Measurements from ENCODE around the gene KIF25. TPM values are rescaled to one million over a fixed set of nuclear protein-coding genes. Genes with fewer than 3 reads are reported as not detected.

KIF25 gene
- total and polyA plus RNA-seq, 8 donors = 0.63 to 14.8 (median 12.2) TPM

DNA sequence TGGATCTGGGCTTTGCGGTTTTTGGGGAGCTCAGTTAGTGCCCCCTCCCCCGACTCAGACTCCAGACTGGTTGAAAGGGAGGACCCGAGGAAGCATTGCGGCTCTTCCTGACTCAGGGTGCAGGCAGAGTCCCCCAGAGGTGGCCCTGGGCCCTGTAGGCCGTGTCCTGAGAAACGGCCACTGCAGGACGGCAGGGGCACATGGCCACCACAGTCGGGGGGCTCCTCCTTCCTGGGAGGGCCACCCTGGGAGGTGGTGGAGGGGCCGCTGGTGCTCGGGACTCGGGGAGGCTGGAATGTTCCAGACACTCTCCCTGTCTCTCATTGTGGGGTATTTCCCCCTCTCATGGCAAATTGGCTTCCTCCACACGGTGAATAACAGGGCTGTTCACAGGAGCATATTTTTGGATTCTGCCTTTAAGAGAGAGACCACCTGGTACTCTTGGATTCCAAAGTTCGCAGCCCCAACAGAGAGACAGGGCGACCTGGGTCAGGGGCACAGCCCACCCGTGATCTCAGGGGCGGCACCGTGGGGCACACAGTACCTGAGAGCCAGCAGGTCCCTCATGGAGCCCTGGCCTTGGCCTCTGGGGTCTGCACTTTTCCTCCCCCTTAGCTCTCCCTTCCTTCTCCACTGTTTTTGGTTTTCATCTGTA, 45.8 kb downstream of the KIF25 start:
- Histone ChIP-seq H3K4me3 (no peak overlapping the region), H3K4me1 (peaks cover 0 to 3% of the 10 kb centered on the region in 2 donors), H3K36me3 (no peaks in the 10 kb centered on the region), H3K27me3 (no peaks in the 10 kb centered on the region), H3K9me3 (peaks cover 0 to 54% of the 10 kb centered on the region in 2 donors), H3K27ac (no peak overlapping the region)
- ATAC-seq (no peak), DNase-seq (peak in 1 of 4 donors; percentile 19)
- TF ChIP-seq, protein P1, sequence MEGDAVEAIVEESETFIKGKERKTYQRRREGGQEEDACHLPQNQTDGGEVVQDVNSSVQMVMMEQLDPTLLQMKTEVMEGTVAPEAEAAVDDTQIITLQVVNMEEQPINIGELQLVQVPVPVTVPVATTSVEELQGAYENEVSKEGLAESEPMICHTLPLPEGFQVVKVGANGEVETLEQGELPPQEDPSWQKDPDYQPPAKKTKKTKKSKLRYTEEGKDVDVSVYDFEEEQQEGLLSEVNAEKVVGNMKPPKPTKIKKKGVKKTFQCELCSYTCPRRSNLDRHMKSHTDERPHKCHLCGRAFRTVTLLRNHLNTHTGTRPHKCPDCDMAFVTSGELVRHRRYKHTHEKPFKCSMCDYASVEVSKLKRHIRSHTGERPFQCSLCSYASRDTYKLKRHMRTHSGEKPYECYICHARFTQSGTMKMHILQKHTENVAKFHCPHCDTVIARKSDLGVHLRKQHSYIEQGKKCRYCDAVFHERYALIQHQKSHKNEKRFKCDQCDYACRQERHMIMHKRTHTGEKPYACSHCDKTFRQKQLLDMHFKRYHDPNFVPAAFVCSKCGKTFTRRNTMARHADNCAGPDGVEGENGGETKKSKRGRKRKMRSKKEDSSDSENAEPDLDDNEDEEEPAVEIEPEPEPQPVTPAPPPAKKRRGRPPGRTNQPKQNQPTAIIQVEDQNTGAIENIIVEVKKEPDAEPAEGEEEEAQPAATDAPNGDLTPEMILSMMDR (IDR thresholded peaks at IDR 0.05) = no peak
- intact Hi-C loops (cut with DNase I) = no loop called here

DNA sequence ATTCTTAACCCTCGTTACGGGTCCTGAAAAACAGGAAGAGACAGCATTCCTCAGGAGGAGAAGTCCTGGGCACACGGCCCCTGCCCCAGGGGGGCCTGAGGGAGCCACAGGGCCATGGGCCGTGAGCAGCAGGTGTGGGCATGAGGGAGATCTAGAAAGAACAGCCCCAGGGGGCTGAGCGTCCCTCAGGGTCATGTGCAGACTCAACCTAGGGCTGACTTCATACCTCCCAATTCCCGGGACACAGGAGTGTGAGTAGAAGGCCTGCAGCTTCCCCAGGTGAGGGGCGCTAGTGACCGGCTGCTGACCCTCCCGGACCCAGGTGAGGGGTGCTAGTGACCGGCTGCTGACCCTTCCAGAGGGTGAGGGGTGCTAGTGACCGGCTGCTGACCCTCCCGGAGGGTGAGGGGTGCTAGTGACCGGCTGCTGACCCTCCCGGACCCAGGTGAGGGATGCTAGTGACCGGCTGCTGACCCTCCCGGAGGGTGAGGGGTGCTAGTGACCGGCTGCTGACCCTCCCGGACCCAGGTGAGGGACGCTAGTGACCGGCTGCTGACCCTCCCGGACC, 46.5 kb downstream of the KIF25 start:
- Histone ChIP-seq H3K4me3 (no peak overlapping the region), H3K9me3 (peaks cover 0 to 50% of the 10 kb centered on the region in 2 donors), H3K27ac (no peak overlapping the region), H3K27me3 (no peaks in the 10 kb centered on the region), H3K4me1 (peaks cover 0 to 3% of the 10 kb centered on the region in 2 donors), H3K36me3 (no peaks in the 10 kb centered on the region)
- intact Hi-C loops (cut with DNase I) = no loop called here
- TF ChIP-seq, protein P1 (IDR thresholded peaks at IDR 0.05) = no peak
- DNase-seq = peak in 1 of 4 donors; percentile 17
- no peak for ATAC-seq

DNA sequence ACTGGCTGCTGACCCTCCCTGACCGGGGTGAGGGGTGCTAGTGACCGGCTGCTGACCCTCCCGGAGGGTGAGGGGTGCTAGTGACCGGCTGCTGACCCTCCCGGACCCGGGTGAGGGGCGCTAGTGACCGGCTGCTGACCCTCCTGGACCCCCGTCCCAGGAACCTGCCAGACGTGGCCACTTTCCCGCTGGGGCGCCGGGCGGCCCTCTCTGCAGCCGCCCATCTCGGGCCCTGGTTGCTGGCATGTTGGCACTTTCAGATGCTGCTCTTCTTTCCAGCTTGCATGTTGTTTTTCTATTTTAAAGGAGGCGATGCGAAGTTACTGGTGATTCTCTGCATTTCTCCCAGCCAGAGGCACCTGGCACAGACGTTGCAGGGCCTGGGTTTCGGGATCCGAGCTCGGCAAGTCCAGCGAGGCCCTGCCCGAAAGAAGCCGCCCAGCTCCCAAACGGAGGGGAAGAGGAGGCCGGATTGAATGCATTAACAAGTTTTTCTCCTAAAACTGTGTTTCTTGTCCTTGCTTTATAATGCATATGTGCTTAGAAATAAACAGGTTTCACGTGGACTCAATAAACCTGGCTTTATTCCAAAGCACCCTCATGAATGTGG, 47.2 kb downstream of the KIF25 start:
- H3K4me1 ChIP-seq = peaks cover 0 to 3% of the 10 kb centered on the region in 2 donors
- peak in 1 of 4 donors; percentile 22 for DNase-seq
- H3K27ac ChIP-seq = no peak overlapping the region
- H3K4me3 ChIP-seq = no peak overlapping the region
- TF ChIP-seq, protein P1 (IDR thresholded peaks at IDR 0.05) = no peak
- no peaks in the 10 kb centered on the region for H3K27me3 ChIP-seq
- ATAC-seq = no peak
- H3K36me3 ChIP-seq = no peaks in the 10 kb centered on the region
- intact Hi-C loops (cut with DNase I) = no loop called here
- peaks cover 0 to 43% of the 10 kb centered on the region in 2 donors for H3K9me3 ChIP-seq

DNA sequence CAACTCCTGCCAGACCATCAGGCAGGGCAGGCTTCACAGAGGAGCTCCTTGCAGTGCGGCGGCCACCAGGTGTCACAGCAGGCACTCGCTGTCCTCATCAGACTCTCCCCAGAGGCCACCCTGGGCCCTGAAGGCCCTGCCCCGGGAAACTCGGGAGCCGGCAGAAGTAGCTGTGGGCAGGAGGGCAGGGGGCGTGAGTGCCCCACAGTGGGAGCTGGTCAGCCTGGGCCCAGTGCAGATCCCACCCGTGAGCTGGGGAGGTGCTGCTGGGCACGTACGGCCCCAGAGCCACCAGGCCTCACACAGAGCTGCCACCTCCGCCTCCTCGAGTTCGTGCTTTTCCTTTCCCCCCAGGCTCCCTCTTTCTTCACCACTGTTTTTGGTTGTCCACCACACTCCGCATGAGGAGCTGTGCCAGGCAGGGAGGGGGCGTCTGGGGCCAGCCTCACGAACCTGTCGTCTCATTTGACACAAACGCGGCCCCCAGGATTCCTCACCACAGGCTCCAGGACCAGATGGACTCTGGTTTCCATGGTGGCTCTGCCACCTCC, 47.7 kb downstream of the KIF25 start:
- Histone ChIP-seq H3K9me3 (peaks cover 0 to 37% of the 10 kb centered on the region in 2 donors), H3K4me3 (no peak overlapping the region), H3K27ac (no peak overlapping the region), H3K27me3 (no peaks in the 10 kb centered on the region), H3K4me1 (peaks cover 0 to 3% of the 10 kb centered on the region in 2 donors), H3K36me3 (no peaks in the 10 kb centered on the region)
- DNase-seq (peak in 1 of 4 donors; percentile 28), ATAC-seq (no peak)
- intact Hi-C loops (cut with DNase I) = no loop called here
- TF ChIP-seq, protein P1 (IDR thresholded peaks at IDR 0.05) = no peak
